G401.6 (cell line): ENCODE results near the gene CTNND2.

Experiments used
- FAIRE-seq: peaks from 2 replicates; lab custom pipeline; 2012; peaks lifted over from hg19 to GRCh38; lab: Jason Lieb, UNC

The CTNND2 gene

DNA sequence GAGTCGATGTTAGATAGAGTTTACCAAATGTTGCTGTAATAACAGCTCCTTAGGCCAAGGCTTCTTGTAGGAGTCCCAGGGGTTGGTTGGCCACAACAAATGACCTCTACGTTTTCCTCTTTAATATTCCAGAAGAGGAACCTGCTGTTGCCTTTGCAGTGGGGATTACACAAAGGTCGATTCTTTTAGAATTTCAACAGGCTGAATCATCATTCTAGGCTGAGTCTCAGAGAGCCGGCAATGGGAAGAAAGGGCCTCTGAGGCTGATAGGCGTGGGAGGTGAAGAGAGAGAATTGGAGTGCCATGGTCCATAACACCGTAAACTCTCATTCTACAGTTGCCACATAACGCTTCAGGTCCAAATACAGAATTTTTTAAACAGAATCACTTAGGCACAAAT lies 737.3 kb downstream of the CTNND2 start:
- FAIRE-seq, result no peak

DNA sequence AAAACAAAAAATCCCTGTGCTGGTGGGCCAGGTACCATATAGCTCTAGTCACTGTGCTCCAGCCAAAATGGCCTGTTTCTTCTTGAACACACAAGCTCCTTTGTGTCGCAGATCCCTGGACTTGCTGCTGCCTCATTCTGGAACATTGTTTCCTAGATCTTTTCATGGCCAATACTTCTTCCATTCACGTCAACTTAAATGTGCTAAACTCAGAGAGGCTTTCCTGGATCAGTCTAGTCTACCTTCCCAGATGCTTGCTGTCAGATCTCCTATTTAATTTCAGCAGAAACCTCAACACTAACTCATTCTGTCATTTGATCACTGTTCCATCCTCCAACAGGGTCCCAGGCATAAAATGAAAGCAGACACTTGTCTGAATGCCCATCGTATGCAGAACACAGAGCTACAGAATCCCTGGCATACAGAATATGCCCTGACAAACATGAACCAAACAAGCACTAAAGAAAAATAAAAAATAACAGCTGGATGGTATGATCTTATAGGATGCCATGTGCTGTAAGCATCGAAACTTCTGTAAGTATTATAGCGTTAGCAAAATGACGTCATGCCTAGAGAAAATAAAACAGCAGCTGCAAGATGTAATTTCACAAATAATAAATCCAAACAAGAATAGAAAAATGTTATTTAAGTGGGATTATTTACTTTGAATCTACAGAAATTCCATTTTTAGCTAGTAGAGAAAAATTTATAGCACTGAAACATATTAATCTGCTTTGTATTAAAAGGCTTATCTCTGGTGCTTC lies 739.5 kb downstream of the CTNND2 start:
- FAIRE-seq, result no peak

DNA sequence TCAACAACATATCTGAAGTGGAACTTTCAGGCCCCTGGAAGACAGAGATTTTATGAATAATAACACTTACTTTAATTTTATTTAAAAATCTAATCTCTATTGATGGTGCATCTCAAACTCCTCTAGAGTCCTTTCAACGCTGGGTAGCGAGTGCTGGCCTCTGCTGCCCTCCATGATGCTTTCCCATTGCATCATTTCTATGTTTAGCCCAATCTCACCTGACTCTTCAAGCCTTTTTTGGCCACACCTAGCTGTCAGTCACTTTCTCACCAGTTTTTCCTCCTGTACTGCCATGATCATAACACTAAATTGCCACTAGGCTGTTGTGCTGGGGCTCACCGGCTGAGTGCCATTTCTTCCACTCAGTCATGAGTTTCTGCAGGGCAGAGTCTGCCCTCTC lies 747.1 kb downstream of the CTNND2 start:
- FAIRE-seq, result no peak

DNA sequence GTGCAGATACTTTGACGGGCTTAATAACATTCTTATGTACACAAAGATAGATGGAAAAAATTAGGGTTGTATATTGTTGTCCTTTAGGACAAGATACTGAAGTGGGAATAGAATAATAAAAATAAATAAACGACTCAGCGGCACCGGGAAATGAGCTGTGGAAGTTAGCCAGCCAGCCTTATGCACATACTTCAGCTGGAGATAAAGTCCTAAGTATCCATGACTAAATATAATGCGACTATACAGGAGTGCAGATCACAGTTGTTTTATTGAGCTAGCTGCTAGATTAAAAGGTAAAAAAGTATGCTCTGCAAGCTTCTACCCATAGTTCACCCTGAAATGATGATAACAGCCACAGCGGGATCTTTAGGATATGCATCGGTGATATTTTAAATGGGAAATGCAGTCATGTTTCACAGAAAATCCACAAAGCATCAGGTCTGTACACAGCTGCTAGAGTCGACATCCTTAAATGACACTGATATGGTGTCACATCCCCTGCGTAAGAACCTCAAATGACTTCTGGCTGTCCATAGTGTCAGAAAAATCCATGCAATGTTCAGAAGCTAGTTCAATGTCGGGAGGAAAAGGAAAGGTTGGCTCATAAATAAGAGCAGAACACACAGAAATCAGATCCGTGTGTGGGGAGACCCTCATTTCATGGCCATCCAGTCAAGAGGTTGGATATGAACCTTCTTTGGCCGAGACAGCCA lies 750.4 kb downstream of the CTNND2 start:
- no peak for FAIRE-seq

DNA sequence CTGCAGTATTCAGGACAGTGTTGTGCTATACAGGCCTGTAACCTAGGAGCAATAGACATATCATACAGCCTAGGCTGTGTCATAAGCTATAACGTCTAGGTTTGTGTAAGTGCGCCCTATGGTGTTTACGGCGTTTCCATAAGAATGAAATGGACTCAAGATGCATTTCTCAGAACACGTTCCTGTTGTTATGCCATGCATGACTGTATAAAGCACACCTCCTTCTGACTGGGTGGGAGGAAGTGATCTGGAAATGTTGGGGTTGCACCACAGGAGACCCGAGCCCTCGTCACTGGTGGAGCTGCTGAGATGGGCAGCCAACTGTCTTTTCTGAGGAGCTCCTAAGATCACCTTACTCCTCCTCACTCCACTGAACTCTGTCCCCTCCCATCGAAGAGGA lies 751.9 kb downstream of the CTNND2 start:
- no peak for FAIRE-seq

DNA sequence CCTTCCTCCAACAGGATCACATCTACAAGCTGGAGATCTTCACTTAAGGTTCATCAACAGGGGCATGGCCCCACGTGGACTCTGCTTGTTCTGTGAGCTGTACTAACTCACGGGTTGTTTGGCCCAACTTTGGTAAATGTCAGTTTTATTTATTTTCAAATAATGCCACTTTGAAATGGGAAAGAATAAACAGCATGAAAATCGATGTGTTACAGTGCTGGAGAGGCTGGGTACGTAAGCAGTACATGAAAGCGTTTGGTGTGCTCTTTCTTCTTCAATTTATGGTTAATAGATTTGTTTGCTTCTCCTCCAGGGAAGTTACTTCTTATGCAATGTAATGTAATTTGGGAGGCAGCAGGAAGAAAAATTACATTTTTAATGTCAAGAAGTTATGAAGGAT lies 753.3 kb downstream of the CTNND2 start:
- FAIRE-seq, result no peak

DNA sequence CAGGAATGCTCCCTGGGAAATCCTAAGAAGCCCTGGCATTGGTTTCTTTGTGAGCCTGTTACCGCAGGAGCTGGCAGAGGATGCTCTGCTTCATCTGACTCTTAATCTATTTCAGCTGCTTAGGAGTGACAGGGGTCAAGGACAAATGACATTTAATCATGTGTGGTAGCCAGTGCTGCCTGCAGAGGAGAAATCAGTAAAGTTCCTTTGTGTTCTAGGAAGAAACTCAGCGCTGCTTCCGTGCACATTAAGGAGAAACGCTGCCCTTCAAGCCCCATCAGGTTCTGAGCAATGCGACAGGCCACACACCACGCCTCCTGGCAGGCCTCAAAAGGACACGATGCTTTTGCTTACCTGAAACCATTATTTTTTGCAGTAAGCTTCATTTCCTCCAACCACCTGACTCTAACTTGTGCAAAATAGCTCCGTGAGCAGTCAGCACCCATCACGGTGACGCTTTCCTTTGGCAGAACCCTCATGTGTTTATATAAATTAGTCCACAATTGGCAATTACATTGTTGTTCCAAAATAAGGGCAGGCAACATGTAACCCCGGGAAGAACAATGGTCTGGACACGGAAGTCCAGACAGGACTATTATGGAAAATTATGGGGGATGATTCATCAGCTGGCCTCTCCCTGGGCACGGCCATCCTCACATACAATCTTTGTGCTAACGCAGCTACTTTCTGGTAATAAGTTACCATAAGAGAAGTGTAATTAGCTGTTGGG lies 755.3 kb downstream of the CTNND2 start:
- FAIRE-seq, result no peak

DNA sequence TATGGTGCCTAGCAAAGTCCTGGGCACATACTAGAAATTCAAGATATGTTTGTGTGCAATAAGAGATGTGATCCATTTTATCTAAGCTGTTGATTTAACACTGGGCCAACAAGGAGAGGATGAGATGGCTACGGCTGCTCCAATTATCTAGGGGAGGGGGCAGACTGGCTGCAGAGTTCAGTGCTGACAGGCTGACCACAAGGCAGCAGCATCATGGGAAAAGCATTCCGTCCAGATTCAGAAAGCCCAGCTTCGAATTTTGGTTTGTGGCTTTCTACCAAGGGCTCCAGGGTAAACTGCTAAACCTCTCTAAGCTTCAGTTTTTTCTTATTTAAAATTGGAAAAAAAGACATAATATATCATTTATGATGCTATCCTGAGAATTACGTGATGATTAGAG lies 758.1 kb downstream of the CTNND2 start:
- no peak for FAIRE-seq

DNA sequence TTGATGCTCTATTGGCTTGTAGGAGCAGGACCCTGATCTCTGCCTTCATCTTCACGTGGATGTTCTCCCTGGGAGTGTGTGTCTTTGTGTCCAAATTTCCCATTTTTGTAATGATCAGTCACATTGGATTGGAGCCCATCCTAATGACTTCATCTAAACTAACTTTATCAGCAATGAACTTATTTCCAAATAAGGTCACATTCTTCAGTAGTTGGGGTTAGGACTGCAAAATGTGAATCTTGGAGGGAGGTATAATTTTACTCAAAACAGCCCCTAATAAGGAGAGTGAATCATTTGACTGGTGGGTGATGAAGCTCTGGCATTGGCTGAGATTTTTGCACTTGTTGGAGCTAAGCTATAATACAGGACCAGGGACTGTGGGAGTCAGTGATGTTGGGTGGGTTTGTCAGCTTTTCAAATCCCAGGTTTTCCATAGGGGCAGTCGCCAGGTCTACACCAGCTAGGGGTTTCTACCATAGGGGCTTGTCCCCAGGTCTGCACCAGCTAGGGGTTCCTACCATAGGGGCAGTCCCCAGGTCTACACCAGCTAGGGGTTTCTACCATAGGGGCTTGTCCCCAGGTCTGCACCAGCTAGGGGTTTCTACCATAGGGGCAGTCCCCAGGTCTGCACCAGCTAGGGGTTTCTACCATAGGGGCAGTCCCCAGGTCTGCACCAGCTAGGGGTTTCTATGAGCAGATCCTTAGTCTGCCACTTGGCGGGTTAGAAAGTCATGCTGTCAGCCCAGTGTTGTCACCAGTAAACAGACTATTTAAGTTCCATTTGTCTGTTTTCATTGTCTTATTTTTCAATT lies 760.6 kb downstream of the CTNND2 start:
- no peak for FAIRE-seq

DNA sequence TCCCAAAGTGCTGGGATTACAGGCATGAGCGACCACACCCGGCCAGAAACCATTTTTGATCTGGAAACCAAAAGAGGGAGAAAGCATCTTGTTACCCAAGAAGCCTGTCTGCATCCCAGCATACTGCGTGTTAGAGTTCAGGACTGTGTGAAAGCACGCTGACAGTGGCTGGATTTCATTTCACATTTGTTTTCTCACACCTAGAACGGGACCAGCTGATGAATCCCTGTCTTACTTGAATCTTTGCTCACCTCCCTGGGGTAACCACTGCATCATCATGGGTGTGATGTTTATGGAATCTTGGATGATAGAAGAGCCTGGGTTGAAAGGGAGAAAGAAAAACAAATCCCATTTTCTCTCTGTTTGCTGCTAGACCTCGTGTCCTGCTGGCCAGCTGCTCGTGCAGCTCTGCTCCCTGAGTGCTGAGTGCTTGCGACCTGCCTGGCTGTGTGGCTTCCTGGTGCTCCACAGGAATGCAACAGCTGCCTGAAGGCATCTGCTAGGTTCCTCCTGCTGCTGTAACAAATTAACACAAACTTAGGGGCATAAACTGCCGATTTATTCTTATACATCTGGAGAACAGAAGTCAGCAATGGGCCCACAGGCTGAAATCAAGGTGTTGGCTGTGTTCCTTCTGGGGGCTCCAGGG lies 764.9 kb downstream of the CTNND2 start:
- no peak for FAIRE-seq

DNA sequence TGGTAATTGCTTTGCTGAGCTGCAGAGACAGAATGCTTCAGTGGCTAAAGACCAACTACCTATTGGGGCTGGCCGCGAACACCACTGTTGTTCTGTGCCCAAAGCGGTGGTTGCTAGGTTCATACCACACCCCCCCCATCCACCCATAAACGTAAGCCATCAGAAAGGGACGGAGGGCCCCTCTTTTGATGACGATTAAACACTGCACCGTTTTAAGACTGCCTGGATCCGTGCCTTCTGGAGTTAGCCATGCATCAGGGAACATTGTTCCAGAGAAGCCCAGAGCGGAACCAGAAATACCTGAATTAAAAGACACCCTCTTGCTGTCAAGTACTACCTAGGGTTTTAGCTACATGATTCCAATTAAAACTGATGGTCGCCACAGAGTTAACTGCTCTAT lies 774.1 kb downstream of the CTNND2 start:
- no peak for FAIRE-seq

DNA sequence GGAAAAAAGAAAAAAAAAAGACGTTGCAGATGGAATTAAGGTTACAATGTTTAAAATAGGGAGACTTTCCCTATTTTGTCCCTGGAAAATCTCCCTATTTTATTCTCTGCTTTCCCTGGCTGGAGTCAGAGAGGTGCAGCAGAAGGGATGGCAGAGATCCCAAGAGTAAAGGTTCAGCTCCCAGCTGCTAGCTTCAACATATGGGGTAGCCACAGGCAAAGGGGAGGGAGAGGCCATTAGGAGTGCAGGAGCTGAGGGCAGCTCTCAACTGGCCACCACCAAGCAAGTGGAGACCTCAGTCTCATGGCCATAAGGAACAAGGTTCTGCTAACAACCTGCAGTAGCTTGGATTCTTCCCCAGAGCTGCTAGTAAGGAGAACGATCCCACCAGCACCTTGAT lies 776.2 kb downstream of the CTNND2 start:
- no peak for FAIRE-seq

DNA sequence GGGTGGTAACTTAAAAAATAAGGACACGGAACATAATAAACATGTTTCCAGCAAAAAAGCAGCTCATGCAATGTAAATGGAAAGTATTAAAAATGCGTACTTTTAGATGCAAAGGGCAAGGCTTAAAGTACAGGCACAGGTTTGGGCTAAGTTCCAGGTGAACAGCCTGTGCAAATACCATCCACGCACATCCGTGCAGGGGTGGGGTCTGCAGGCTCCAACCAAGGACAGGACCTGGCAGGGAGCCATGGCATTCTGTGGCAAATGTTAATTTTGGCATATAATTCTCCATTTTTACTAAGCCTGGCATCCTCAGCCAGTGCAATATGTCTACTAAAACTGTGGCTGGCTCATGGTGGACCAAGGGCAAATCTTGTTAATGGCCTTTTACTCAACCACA lies 777.4 kb downstream of the CTNND2 start:
- no peak for FAIRE-seq

DNA sequence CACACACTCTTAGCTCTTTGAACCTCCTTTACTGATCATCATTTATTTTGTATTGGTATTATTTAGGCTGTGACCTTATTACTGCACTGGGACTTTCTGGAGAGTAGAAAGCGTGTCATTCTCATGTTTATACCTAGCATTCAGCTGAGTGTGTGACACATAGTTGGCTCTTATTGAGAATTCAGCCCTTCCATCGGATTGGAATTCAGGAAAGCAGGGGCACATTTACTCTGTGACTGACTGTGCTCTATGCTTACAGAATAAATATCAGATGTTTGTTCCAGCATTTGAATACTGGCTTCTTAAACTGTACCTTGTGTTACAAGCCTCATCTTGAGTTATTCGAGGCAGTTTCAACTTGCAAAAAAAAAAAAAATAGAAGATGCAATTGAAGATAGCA lies 782.4 kb downstream of the CTNND2 start:
- FAIRE-seq, result no peak

DNA sequence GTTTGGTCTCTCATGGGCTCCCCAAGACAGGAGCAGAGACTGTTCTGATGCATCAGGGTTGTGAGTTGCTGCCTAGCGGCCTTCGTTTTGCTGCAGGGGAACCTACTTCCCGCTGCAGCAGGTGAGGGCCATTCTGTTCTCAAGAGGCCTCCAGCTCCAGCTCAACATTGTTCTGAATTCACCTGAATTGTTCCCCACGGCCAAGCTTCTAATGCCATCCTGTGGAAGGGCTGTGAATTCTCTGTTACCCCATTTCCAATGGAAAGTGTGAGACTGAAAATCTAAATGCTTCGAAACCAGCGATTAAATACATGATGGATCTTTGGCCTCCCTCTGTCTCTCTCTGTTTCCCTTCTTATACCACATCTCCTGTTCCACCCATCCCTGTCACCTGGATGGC lies 794.1 kb downstream of the CTNND2 start:
- FAIRE-seq, result no peak

DNA sequence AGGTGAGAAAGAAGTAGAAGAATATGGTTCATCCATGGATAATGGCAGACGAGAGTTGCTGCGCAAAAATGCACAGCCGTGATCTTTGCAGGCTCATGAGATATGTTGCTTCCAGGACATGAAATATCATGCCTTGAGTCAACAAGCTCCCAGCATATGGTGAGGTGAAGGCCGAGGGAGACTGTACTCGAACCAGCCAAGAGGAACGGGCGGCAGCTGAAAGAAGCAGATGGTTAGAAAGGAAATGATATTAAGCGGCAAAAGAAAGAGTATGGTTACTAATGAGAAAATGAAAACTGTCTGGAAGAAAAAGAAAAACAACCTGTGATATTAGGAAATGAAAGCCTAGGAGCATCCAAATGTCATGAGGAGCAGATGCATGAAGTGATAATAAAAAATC lies 798.5 kb downstream of the CTNND2 start:
- FAIRE-seq, result no peak

DNA sequence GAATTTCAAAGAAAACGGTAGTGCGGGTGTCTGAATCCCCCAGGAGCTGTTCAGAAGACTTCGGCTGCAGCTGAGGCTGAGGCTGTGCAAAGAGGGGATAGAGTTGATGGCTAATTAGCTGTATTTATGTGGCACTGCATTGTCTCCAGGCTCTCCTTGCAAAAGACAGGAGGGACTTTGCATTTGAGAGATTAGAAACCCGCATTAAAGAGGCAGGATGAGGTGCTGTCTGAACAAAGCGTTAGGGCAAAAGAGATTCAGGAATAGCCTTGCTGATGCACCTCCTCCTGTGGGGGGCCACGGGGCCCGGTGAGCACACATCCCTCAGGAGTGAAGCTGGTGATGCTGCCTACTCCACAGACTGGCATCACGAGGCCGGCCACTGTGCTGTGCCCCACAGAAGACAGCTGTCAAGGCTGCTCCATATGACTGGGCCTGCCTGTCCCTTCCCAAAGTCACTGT lies 799.6 kb downstream of the CTNND2 start:
- no peak for FAIRE-seq

DNA sequence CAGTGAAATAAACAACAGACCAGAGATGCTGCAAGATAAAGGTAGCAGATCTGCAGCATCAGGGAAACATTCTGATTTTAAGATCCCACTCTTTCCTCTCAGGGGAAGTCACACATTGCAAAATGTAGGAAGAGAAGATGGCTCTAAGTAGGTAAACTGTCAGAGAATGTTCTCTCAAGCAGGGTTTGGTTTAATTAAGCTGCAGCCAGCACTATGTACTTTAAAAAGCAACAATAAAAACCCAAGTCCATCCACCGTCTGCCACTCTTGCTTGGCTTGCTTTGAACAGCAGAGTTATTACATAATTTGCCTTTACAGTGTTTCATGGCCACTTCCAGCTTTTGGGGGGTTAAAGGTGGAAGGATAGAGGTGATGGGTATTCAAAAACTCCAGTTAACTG lies 800.0 kb downstream of the CTNND2 start:
- no peak for FAIRE-seq

DNA sequence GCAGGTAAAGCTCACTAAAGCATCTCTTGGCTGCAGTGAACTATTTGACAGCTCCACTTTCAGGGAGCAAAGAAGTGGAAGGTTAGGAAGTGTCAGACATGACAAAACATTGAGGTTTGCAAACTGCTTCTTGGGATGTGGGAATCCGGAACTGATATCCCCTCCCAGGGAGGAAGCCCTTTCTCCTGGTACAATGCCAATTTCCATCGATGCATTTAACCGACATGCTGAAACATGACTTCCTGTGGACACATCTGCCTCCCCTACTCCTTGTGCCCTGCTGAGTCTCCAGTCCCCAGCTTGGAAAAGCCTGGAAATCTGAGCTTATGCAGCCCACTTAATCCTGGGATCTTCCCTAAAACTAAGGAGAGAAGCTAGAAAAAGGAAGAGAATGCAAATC lies 820.1 kb downstream of the CTNND2 start:
- no peak for FAIRE-seq

DNA sequence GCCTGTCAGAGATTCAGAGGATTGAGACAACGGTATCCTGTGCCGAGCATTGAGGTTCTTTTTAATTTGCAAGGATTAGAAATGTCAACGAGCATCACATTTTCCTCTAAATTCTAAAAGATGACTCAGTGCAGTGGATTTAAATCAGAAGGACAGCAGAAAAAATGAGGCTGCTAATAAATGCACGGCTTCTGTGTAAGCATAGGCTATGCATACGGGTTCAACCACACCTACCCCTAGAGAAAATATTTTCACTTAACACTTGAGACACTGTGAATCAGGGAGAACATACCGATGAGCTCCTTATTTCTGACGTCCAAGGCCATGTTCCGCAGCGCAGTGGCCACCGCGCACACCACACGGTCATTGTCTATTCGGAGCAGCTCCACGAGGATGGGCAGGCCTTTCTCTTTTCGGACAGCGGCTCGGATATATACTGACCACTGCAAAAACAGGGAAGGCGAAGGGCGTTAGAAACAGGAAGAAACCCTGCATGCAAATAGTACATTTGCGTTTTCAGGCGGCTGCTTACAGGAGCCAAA lies 821.8 kb downstream of the CTNND2 start:
- no peak for FAIRE-seq

DNA sequence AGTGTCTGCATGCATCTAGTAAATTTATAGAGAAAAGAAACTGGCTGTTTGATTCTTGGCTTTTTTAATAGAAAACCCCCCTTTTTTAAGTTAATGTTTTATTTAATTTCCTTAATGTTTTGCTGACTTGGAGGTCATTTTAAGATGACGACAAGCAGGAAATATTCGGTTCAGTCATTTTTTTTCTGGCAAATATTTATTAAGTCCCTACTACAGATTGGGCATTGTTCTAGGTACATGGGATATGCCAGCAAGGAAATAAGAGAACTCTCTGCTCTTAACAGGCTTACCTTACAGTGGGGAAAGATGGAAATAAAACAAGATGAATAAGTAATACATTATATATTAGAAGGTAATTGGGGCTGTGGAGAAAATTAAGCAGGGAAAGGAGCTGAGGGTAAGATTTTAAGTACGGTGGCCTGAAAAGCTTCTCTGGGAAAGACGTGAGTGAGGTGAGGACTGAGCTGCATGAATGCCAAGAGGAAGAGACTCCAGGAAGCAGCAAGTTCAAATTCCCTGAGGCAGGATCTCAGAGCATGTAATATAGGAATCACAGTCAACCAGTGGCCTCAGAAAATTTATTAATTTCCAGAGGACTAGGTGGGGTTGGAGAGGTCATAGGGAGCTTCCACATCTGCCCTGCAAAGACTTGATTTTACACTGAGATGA lies 827.2 kb downstream of the CTNND2 start:
- no peak for FAIRE-seq
